Measurements from ENCODE around the gene PACRG. TPM values are rescaled to one million over a fixed set of nuclear protein-coding genes. Genes with fewer than 3 reads are reported as not detected.

PACRG gene
- total RNA-seq, 4 donors from 2014 or later = 0.29 to 1.6 (median 0.61) TPM

DNA sequence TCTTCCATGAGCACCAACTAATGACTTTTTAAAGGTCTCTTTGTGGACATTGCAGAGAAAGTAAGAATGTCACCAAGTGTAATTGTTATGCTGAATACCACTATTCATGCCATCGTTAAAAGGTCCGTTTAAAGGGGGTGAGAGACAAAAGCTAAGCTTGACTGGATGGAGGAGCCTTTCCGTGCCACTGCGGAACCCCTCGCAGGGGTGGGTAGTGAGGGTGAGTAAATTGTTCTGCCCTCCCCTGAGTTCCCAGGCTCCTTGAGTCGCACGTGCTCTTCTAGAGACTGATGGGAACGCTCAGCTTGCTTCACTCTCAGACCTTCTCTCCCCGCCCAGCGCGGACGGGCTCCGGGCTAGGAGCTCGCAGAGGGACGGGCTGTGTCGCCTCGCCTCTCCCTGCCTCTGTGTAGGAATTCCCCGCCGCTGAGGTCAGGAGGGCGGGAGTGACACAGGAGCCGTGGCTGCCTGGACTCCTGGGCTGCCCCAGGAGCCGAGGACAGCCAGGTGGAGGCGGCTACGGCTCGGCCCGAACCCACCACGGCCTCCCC, 371.9 kb downstream of the PACRG start:
- intact Hi-C loops (cut with DNase I; ENCODE audit: low total_unique reads) (no loop called here), in situ Hi-C loops (cut with MboI; ENCODE audit: low sequenced_read_pairs in 4 of 4) (no loop called here)
- H3K27ac ChIP-seq = no peak overlapping the region
- TF ChIP-seq, protein P1, sequence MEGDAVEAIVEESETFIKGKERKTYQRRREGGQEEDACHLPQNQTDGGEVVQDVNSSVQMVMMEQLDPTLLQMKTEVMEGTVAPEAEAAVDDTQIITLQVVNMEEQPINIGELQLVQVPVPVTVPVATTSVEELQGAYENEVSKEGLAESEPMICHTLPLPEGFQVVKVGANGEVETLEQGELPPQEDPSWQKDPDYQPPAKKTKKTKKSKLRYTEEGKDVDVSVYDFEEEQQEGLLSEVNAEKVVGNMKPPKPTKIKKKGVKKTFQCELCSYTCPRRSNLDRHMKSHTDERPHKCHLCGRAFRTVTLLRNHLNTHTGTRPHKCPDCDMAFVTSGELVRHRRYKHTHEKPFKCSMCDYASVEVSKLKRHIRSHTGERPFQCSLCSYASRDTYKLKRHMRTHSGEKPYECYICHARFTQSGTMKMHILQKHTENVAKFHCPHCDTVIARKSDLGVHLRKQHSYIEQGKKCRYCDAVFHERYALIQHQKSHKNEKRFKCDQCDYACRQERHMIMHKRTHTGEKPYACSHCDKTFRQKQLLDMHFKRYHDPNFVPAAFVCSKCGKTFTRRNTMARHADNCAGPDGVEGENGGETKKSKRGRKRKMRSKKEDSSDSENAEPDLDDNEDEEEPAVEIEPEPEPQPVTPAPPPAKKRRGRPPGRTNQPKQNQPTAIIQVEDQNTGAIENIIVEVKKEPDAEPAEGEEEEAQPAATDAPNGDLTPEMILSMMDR (IDR thresholded peaks at IDR 0.05 in 4 of 5, conservative IDR thresholded peaks at IDR 0.05 in 1 of 5) = no peak
- TF ChIP-seq POLR2A (IDR thresholded peaks at IDR 0.05) = no peak
- no peak for ATAC-seq
- no peaks in the 10 kb centered on the region for H3K9me3 ChIP-seq
- no peaks in the 10 kb centered on the region for H3K4me1 ChIP-seq
- H3K27me3 ChIP-seq = no peaks in the 10 kb centered on the region
- H3K36me3 ChIP-seq = no peaks in the 10 kb centered on the region
- DNase-seq = no peak
- no peak overlapping the region for H3K4me3 ChIP-seq

DNA sequence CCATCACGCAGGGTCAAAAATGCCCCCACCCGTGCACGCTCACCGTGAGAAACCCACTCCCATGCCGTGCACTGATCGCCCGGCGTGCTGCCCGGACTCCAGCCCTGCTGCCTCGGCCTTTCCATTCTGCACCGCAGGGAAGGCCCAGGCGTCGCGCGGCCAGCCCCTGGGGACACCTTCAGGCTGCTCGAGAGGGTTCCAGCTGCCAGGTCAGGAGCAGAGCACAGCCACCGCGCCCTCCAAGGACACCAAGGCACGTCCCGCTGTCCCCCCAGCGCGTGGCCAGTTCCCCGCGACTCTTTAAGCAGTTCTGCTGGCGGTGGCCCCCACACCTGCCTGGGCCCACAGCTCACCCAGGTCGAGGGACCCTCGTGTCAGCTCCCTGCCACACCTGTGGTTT, 372.5 kb downstream of the PACRG start:
- TF ChIP-seq, protein P1 (IDR thresholded peaks at IDR 0.05 in 4 of 5, conservative IDR thresholded peaks at IDR 0.05 in 1 of 5) = no peak
- no peak for TF ChIP-seq POLR2A (IDR thresholded peaks at IDR 0.05)
- Histone ChIP-seq H3K4me1 (no peaks in the 10 kb centered on the region), H3K27me3 (no peaks in the 10 kb centered on the region), H3K36me3 (no peaks in the 10 kb centered on the region), H3K27ac (no peak overlapping the region), H3K4me3 (no peak overlapping the region), H3K9me3 (no peaks in the 10 kb centered on the region)
- intact Hi-C loops (cut with DNase I; ENCODE audit: low total_unique reads) (no loop called here), in situ Hi-C loops (cut with MboI; ENCODE audit: low sequenced_read_pairs in 4 of 4) (no loop called here)
- ATAC-seq (no peak), DNase-seq (no peak)

- no peaks in the 10 kb centered on the region for H3K36me3 ChIP-seq
- TF ChIP-seq, protein P1 (IDR thresholded peaks at IDR 0.05 in 4 of 5, conservative IDR thresholded peaks at IDR 0.05 in 1 of 5) = no peak
- no peak for TF ChIP-seq POLR2A (IDR thresholded peaks at IDR 0.05)
- no peak overlapping the region for H3K4me3 ChIP-seq
- ATAC-seq (no peak), DNase-seq (no peak)
- H3K27me3 ChIP-seq = no peaks in the 10 kb centered on the region
- H3K27ac ChIP-seq = no peak overlapping the region
- in situ Hi-C loops (cut with MboI; ENCODE audit: low sequenced_read_pairs in 4 of 4) (no loop called here), intact Hi-C loops (cut with DNase I; ENCODE audit: low total_unique reads) (no loop called here)
- H3K4me1 ChIP-seq = no peaks in the 10 kb centered on the region
- H3K9me3 ChIP-seq = no peaks in the 10 kb centered on the region
These were observed 385.7 kb downstream of the PACRG start for GRCh38 chr6:163113358-163113962.

GRCh38 chr6:163118941-163119340, 391.2 kb downstream of the PACRG start:
- in situ Hi-C loops (cut with MboI; ENCODE audit: low sequenced_read_pairs in 4 of 4) (no loop called here), intact Hi-C loops (cut with DNase I; ENCODE audit: low total_unique reads) (no loop called here)
- Histone ChIP-seq H3K9me3 (no peaks in the 10 kb centered on the region), H3K27ac (no peak overlapping the region), H3K4me1 (no peaks in the 10 kb centered on the region), H3K4me3 (no peak overlapping the region), H3K36me3 (no peaks in the 10 kb centered on the region), H3K27me3 (no peaks in the 10 kb centered on the region)
- TF ChIP-seq POLR2A (IDR thresholded peaks at IDR 0.05) = no peak
- TF ChIP-seq, protein P1 (IDR thresholded peaks at IDR 0.05 in 4 of 5, conservative IDR thresholded peaks at IDR 0.05 in 1 of 5) = no peak
- DNase-seq (no peak), ATAC-seq (no peak)

DNA sequence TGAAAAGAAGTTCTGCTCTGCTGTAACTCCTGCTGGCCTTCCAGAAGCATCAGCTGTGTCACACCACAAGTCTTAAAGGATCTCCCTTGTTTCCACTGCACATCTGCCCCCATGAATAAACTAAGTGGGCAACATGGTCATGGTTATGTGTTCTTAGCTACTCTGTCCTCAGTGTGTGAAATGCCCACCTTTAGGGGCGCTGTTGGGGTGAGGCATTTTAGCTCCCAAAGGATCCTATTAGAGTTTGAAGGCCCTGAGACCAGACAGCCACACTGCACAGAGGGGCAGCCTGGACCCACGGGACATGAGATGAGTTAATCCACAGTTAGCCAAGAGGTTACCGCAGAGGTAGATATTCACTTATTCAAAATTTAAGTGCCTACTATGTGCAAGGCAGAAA, 392.4 kb downstream of the PACRG start:
- DNase-seq = no peak
- Histone ChIP-seq H3K36me3 (no peaks in the 10 kb centered on the region), H3K27ac (no peak overlapping the region), H3K4me3 (no peak overlapping the region), H3K4me1 (no peaks in the 10 kb centered on the region), H3K27me3 (no peaks in the 10 kb centered on the region), H3K9me3 (no peaks in the 10 kb centered on the region)
- no peak for TF ChIP-seq POLR2A (IDR thresholded peaks at IDR 0.05)
- TF ChIP-seq, protein P1 (IDR thresholded peaks at IDR 0.05 in 4 of 5, conservative IDR thresholded peaks at IDR 0.05 in 1 of 5) = no peak
- ATAC-seq = no peak
- in situ Hi-C loops (cut with MboI; ENCODE audit: low sequenced_read_pairs in 4 of 4) (no loop called here), intact Hi-C loops (cut with DNase I; ENCODE audit: low total_unique reads) (no loop called here)

All from gastrocnemius medialis (tissue), 4 donors.